WERI-Rb-1 (cell line): ENCODE results near the gene PLPP3.

Experiments
- DNase-seq: peaks from one replicate; pipeline ENCODE4 v3.0.0-alpha.2; 2020
- H3K27ac ChIP-seq: fragments of 250-450 bp; sonication (Bioruptor Pico); 2 replicates; pipeline ENCODE4 v1.5.1; 2020; ENCODE audit warnings: mild to moderate bottlenecking, moderate library complexity
- H3K27me3 ChIP-seq: fragments of 250-450 bp; sonication (Bioruptor Pico); 2 replicates; pipeline ENCODE4 v1.5.1; 2021; ENCODE audit warnings: mild to moderate bottlenecking, low read depth, moderate library complexity; ENCODE audit not compliant: insufficient read depth, severe bottlenecking
- H3K36me3 ChIP-seq: fragments of 250-450 bp; sonication (Bioruptor Pico); 2 replicates; pipeline ENCODE4 v1.5.1; 2020; ENCODE audit warnings: mild to moderate bottlenecking, moderate library complexity
- H3K4me3 ChIP-seq: 2 replicates; pipeline ENCODE4 v1.5.1; 2011; ENCODE audit warnings: low read depth, mild to moderate bottlenecking, control low read depth, low read length
- H3K9me3 ChIP-seq: fragments of 250-450 bp; sonication (Bioruptor Pico); 2 replicates; pipeline ENCODE4 v1.5.1; 2021; ENCODE audit warnings: mild to moderate bottlenecking, moderate library complexity; ENCODE audit not compliant: severe bottlenecking
- TF ChIP-seq, protein P1 (sequence below): IDR thresholded peaks from 2 replicates; pipeline ENCODE4 v1.5.1; 2011; ENCODE audit warnings: low read depth, mild to moderate bottlenecking, control low read depth, inconsistent platforms, low read length

PLPP3 gene

DNA sequence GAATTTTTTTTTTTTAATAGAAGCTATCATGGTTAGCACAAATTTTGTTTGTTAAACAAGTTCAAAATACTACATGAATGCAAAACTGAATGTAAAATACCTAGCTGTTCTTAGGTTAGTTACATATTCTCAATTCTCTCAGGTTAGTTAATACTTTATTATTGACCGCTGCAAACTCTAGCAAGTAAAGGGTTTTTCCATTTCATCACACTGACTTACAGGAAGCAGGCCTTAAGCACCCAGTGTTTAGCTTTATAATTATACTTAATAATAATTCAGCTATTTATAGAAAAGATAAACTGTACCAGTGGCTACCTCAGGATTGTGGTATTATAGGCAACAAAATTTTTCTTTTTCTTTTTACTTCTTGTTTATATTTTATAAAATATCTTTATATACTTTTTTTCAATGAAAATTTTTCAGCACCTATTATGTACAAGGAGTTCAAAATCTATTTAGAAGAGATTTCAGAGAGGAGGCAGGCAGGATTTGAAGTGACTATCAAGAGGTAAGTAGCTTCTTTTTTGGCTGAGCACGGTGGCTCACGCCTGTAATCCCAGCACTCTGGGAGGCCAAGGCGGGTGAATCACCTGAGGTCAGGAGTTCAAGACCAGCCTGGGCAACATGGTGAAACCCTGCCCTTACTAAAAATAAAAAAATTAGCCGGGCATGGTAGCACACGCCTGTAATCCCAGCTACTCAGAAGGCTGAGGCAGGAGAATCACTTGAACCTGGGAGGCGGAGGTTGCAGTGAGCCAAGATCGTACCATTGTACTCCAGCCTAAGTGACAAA is 17.9 kb downstream of the PLPP3 start:
- Histone ChIP-seq H3K27me3 (no peaks in the 10 kb centered on the region), H3K27ac (no peak overlapping the region), H3K4me3 (no peak overlapping the region), H3K9me3 (no peaks in the 10 kb centered on the region), H3K36me3 (no peaks in the 10 kb centered on the region)
- TF ChIP-seq, protein P1, sequence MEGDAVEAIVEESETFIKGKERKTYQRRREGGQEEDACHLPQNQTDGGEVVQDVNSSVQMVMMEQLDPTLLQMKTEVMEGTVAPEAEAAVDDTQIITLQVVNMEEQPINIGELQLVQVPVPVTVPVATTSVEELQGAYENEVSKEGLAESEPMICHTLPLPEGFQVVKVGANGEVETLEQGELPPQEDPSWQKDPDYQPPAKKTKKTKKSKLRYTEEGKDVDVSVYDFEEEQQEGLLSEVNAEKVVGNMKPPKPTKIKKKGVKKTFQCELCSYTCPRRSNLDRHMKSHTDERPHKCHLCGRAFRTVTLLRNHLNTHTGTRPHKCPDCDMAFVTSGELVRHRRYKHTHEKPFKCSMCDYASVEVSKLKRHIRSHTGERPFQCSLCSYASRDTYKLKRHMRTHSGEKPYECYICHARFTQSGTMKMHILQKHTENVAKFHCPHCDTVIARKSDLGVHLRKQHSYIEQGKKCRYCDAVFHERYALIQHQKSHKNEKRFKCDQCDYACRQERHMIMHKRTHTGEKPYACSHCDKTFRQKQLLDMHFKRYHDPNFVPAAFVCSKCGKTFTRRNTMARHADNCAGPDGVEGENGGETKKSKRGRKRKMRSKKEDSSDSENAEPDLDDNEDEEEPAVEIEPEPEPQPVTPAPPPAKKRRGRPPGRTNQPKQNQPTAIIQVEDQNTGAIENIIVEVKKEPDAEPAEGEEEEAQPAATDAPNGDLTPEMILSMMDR: no peak
- DNase-seq: no peak

DNA sequence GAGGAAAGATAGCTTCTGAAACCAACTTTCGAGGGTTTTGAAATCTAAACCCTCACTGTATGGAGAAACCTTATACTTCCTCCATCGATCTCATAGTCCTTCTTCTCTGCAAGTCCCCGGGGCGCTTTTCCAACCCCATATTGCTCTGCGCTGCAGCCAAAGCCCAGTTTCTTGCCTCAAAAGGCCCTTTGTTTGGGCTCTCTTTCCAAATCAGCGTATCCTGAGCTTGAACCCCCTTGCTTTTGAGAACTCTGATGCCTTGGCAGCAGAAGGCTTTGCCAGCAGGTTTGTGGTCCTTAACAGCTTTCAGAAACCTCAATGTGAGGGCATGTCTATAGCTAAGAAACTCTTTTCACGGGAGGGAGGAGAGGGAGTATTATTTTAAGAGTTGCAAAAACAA is 21.6 kb downstream of the PLPP3 start:
- TF ChIP-seq, protein P1: no peak
- Histone ChIP-seq H3K27me3 (no peaks in the 10 kb centered on the region), H3K4me3 (no peak overlapping the region), H3K9me3 (no peaks in the 10 kb centered on the region), H3K36me3 (no peaks in the 10 kb centered on the region), H3K27ac (no peak overlapping the region)
- DNase-seq: no peak

DNA sequence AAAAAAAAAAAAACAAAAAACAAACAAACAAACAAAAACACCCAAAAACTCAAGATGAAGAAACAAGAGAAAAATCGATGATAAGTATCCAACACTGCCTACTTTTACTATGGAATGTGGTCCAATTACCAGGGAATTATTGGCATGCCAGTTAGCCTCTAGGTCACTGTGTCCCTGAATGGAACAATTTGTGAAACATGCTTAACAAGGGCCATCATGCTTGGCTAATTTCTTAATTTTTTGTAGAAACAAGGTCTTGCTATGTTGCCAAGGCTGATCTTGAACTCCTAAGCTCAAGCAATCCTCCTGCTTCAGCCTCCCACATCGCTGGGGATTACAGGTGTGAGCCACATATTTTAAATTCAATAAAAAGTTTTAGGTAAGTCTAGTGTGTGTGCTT is 23.9 kb downstream of the PLPP3 start:
- H3K27me3 ChIP-seq: no peaks in the 10 kb centered on the region
- no peak for DNase-seq
- no peaks in the 10 kb centered on the region for H3K9me3 ChIP-seq
- no peak overlapping the region for H3K4me3 ChIP-seq
- no peaks in the 10 kb centered on the region for H3K36me3 ChIP-seq
- no peak overlapping the region for H3K27ac ChIP-seq
- TF ChIP-seq, protein P1: no peak

DNA sequence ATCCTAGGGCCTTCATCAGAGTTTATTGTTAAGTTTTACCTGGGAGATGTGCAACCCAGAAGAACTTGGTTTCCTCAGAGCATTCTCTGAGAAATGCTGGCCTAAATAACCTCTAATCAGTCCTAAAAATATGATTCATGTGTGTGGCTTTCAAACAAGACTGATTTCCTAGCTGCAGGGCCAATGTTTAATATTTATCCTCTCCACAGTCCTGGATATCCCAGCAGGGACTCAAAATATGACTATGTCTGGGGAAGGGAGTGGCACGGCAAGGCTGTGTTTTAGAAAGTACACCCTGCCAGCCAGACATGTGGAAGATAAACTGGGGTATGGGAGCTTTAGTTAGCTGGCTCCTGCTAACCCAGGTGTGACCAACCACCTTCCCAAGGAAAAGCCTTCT is 26.3 kb downstream of the PLPP3 start:
- DNase-seq: no peak
- no peak overlapping the region for H3K27ac ChIP-seq
- no peaks in the 10 kb centered on the region for H3K36me3 ChIP-seq
- TF ChIP-seq, protein P1: no peak
- H3K27me3 ChIP-seq: no peaks in the 10 kb centered on the region
- H3K9me3 ChIP-seq: no peaks in the 10 kb centered on the region
- no peak overlapping the region for H3K4me3 ChIP-seq

DNA sequence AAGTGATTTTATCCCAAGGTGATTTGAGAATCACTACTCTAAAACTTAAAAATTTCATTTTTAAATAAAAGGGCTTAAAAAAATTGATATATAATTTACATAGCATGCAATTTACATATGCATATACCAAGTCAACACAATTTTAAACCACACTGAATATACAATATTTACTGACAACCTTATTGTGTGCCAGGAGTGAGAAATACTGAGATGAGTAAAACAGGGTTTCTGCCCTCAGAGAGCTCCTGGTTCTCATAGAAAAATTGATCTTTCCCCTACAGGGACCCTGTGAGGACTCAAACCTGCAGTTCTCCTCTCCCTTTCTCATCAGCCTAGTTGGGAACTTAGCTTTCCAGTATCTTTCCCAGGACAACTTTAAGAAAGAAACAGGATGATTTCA is 27.0 kb downstream of the PLPP3 start:
- DNase-seq: no peak
- no peaks in the 10 kb centered on the region for H3K36me3 ChIP-seq
- no peak overlapping the region for H3K4me3 ChIP-seq
- no peaks in the 10 kb centered on the region for H3K9me3 ChIP-seq
- TF ChIP-seq, protein P1: no peak
- H3K27ac ChIP-seq: no peak overlapping the region
- no peaks in the 10 kb centered on the region for H3K27me3 ChIP-seq

DNA sequence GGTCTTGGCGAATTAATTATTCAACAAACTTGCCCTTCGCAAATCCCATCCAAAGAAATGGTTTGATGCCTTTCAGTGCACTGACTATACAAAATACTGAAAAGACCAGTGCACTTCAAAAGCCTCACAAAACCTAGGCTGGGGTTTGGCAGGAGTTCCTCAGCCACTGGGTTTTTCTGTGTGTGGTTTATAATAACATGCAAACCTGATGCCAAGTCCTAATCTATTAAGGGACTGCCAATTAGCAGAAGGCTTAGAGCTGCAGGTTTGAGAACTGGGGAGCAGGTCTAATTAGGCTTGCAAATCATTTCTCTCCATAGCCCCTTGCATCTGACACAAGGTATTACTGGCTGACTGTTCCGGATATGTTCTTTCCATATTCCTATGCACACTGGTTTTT is 27.7 kb downstream of the PLPP3 start:
- H3K27ac ChIP-seq: no peak overlapping the region
- TF ChIP-seq, protein P1: no peak

More for the DNA sequence above, 27.7 kb downstream of the PLPP3 start:
- no peaks in the 10 kb centered on the region for H3K36me3 ChIP-seq
- H3K27me3 ChIP-seq: no peaks in the 10 kb centered on the region
- no peak for DNase-seq
- no peak overlapping the region for H3K4me3 ChIP-seq
- no peaks in the 10 kb centered on the region for H3K9me3 ChIP-seq
